Osteoblast (primary cell): ENCODE data around the gene CKLF. TPM values are rescaled to one million over a fixed set of nuclear protein-coding genes. Genes with fewer than 3 reads are reported as not detected.
"Not testable (repeated sequence)": the region's sequence is repeated elsewhere in the genome, so short reads cannot be mapped to it uniquely, and the experiment has no call there.

Experiments used
- DNase-seq: peaks from one replicate; pipeline ENCODE4 v3.0.0; 2011; ENCODE audit warnings: low spot score, mixed read lengths; ENCODE audit not compliant: insufficient read length; ENCODE audit errors: missing footprints
- H2AFZ ChIP-seq: 2 replicates; pipeline ENCODE4 v1.6.0; 2011; ENCODE audit warnings: mild to moderate bottlenecking, low read length
- H3K27ac ChIP-seq: 2 replicates; pipeline ENCODE4 v1.5.1; 2011; ENCODE audit warnings: mild to moderate bottlenecking, low read depth, low read length, moderate library complexity
- H3K27me3 ChIP-seq: 2 replicates; pipeline ENCODE4 v1.6.0; 2012; ENCODE audit warnings: mild to moderate bottlenecking, control low read depth, inconsistent platforms, low read length, moderate library complexity; ENCODE audit not compliant: insufficient read depth
- H3K36me3 ChIP-seq: 2 replicates; pipeline ENCODE4 v1.5.1; 2011; ENCODE audit warnings: mild to moderate bottlenecking, low read length, control low read depth, moderate library complexity; ENCODE audit not compliant: insufficient read depth
- H3K4me1 ChIP-seq: 2 replicates; pipeline ENCODE4 v1.5.1; 2011; ENCODE audit warnings: mild to moderate bottlenecking, low read length, control low read depth, moderate library complexity; ENCODE audit not compliant: insufficient read depth
- H3K4me2 ChIP-seq: 2 replicates; pipeline ENCODE4 v1.6.0; 2011; ENCODE audit warnings: mild to moderate bottlenecking, low read length; ENCODE audit not compliant: insufficient read depth
- H3K4me3 ChIP-seq: fragments of 200-600 bp; sonication (generic); 3 replicates; pipeline ENCODE4 v1.5.1; 2012; ENCODE audit warnings: mild to moderate bottlenecking, low read length, inconsistent platforms; ENCODE audit not compliant: insufficient read depth
- H3K79me2 ChIP-seq: 2 replicates; pipeline ENCODE4 v1.6.0; 2012; ENCODE audit warnings: mild to moderate bottlenecking, low read length, control low read depth, inconsistent platforms; ENCODE audit not compliant: insufficient read depth
- H3K9me3 ChIP-seq: 2 replicates; pipeline ENCODE4 v1.5.1; 2011; ENCODE audit warnings: low read depth, low read length, control low read depth
- H4K20me1 ChIP-seq: 2 replicates; pipeline ENCODE4 v1.6.0; 2012; ENCODE audit warnings: mild to moderate bottlenecking, low read length, control low read depth; ENCODE audit not compliant: insufficient read depth
- total RNA-seq: library from RNA; depleted of rRNA; stranded (reverse); fragments of >200 nt; gene quantifications from 2 replicates; pipeline ENCODE4 v1.2.3, GENCODE V29; 2012
- TF ChIP-seq, protein P1 (sequence below): IDR thresholded peaks from 2 replicates; pipeline ENCODE4 v1.5.1; 2011; ENCODE audit warnings: mild to moderate bottlenecking, low read depth, low read length, moderate library complexity; ENCODE audit errors: extremely low read depth

CKLF gene
- total RNA-seq, 1 donor: 46.0 TPM

- no peak overlapping the region for H3K4me3 ChIP-seq
- H4K20me1 ChIP-seq: no peaks in the 10 kb centered on the region
- H3K9me3 ChIP-seq: no peaks in the 10 kb centered on the region
- TF ChIP-seq, protein P1, sequence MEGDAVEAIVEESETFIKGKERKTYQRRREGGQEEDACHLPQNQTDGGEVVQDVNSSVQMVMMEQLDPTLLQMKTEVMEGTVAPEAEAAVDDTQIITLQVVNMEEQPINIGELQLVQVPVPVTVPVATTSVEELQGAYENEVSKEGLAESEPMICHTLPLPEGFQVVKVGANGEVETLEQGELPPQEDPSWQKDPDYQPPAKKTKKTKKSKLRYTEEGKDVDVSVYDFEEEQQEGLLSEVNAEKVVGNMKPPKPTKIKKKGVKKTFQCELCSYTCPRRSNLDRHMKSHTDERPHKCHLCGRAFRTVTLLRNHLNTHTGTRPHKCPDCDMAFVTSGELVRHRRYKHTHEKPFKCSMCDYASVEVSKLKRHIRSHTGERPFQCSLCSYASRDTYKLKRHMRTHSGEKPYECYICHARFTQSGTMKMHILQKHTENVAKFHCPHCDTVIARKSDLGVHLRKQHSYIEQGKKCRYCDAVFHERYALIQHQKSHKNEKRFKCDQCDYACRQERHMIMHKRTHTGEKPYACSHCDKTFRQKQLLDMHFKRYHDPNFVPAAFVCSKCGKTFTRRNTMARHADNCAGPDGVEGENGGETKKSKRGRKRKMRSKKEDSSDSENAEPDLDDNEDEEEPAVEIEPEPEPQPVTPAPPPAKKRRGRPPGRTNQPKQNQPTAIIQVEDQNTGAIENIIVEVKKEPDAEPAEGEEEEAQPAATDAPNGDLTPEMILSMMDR: no peak
- no peaks in the 10 kb centered on the region for H3K36me3 ChIP-seq
- no peaks in the 10 kb centered on the region for H3K27me3 ChIP-seq
- peaks cover 2% of the 10 kb centered on the region for H3K4me1 ChIP-seq
- no peak overlapping the region for H3K27ac ChIP-seq
- DNase-seq: no peak
- H3K79me2 ChIP-seq: no peaks in the 10 kb centered on the region
- no peak overlapping the region for H3K4me2 ChIP-seq
- no peak overlapping the region for H2AFZ ChIP-seq
Observed at GRCh38 chr16:66592814-66593213, 40.4 kb downstream of the CKLF start.

DNA sequence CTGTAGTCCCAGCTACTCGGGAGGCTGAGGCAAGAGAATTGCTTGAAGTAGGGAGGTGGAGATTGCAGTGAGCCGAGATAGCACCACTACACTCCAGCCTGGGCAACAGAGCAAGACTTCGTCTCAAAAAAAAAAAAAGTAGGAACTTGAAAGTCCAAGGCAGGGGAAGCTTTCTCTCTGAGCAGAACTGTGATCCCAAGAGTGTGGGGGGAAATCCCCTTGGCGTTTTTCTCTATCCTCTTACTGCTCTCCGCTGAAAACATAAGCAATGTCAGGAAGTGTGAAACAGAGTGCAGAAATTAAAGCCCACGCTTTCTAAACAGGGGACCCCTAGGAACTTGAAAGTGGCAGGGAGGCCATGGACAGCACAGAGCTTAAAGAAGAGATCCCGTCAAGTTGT lies 42.4 kb downstream of the CKLF start:
- Histone ChIP-seq H3K79me2 (no peaks in the 10 kb centered on the region), H3K27ac (no peak overlapping the region), H3K9me3 (no peaks in the 10 kb centered on the region), H2AFZ (no peak overlapping the region), H3K4me1 (no peaks in the 10 kb centered on the region), H3K4me2 (no peak overlapping the region), H3K4me3 (no peak overlapping the region), H4K20me1 (no peaks in the 10 kb centered on the region), H3K27me3 (no peaks in the 10 kb centered on the region), H3K36me3 (no peaks in the 10 kb centered on the region)
- no peak for DNase-seq
- TF ChIP-seq, protein P1: no peak

DNA sequence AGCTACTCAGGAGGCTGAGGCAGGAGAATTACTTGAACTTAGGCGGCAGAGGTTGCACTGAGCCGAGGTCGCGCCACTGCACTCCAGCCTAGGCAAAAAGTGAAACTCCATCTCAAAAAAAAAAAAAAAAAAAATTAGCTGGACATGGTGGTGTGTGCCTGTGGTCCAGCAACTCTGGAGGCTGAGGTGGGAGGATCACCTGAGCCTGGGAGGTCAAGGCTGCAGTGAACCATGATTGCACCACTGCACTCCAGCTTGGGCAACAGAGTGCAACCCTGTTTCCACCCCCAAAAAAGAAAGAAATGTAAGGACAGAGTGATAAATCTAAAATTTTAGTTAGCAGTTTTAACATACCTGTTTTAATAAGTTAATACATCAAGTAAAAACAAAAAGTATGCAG lies 44.2 kb downstream of the CKLF start:
- H2AFZ ChIP-seq, H3K27me3 ChIP-seq, H3K4me1 ChIP-seq, H3K36me3 ChIP-seq, H3K4me3 ChIP-seq, H3K27ac ChIP-seq, H3K79me2 ChIP-seq, H4K20me1 ChIP-seq, H3K9me3 ChIP-seq, H3K4me2 ChIP-seq, DNase-seq: not testable (repeated sequence)

GRCh38 chr16:66596986-66597848 lies 44.8 kb downstream of the CKLF start:
- Histone ChIP-seq H3K4me3 (no peak overlapping the region), H4K20me1 (no peaks in the 10 kb centered on the region), H3K9me3 (no peaks in the 10 kb centered on the region), H3K27ac (no peak overlapping the region), H3K4me2 (no peak overlapping the region), H3K27me3 (no peaks in the 10 kb centered on the region), H2AFZ (no peak overlapping the region), H3K79me2 (no peaks in the 10 kb centered on the region), H3K4me1 (no peaks in the 10 kb centered on the region), H3K36me3 (no peaks in the 10 kb centered on the region)
- TF ChIP-seq, protein P1: no peak
- DNase-seq: no peak
